ENCODE measurements around the gene NLRC5.
"Not testable (repeated sequence)": the region's sequence is repeated elsewhere in the genome, so short reads cannot be mapped to it uniquely, and the experiment has no call there.

Gene NLRC5

DNA sequence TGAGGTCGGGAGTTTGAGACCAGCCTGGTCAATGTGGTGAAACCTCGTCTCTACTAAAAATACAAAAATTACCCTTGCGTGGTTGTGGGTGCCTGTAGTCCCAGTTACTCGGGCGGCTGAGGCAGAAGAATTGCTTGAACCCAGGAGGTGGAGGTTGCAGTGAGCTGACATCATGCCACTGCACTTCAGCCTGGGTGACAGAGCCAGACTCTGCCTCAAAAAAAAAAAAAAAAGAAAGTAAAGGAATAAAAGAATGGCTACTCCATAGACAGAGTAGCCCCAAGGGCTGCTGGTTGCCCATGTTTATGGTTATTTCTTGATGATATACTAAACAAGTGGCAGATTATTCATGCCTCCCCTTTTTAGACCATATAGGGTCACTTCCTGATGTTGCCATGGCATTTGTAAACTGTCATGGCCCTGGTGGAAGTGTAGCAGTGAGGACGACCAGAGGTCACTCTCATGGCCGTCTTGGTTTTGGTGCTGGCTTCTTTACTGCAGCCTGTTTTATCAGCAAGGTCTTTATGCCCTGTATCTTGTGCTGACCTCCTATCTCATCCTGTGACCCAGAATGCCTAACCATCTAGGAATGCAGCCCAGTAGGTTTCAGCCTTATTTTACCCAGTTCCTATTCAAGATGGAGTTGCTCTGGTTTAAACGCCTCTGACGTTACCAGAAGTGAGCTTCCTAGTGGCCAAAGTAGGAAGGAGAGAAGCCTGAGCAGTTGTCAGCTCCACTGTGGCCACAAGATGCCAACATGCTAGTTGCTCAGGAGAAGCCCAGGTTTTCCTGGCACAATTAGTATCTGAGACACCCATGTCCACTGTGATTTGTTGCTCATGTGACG is 120.1 kb downstream of the NLRC5 start:
- not testable (repeated sequence) for DNase-seq

DNA sequence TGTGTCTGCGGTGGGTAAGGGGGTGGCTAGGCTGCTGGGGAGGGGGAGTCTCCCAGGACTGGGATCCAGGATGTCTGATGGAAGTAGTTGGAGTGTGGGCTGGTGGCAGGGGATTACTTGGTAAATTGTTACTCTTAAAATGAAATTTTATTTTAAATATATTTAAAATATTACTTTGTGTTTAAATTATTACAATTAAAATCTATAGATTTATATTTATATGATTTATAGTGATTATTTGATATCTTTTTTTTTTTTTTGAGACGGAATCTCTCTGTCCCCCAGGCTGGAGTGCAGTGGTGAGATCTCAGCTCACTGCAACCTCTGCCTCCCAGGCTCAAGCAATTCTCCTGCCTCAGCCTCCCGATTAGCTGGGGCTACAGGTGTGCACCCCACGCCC is 121.6 kb downstream of the NLRC5 start:
- no peak for DNase-seq

DNA sequence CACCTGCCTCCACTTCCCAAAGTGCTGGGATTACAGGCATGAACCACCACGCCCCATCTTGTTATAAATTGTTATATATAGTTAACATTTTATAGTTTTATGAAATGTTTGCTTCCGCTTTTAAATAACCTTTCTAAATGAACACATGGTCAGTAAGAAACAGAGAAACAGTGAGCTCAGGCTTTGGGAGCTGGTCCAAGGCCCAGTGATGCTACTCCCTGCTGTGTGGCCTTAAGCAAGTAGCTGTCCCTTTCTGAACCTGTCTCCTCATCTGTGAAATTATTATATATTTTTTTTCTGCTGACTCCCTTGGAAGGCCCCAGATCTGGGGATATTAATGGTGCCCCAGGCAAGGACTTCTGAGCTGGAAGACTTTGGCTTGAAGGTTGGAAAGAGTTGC is 122.1 kb downstream of the NLRC5 start:
- no peak for DNase-seq

DNA sequence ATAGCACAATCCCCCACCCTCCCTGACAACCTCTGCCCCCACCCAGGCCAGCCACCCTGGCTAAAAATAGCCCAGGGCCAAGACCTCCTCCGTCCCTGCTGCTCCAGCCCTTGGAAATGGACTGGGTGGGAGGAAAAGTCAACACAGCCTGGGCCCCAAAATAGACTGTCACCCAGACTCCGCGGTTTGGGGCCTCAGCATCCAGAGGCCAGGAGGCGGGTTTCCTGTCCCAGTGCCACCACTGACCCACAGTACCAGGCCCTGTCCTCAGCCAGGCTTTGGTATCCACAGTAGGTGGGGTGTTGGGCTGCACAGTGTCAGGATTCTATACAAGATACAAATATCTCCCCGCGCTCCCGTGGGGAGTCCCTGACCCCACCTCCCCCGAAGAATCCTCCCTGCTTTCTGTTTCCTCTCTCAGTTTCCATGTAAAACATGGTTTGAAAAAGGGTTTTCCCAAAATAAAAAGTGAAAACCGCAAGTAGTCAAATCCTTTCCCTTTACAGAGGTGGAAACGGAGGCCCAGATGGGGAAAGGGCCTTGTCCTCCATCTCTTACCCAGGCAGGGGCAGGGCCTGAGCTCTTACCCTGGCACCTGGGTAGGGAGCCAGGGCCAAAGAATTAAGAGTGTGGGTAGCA is 123.2 kb downstream of the NLRC5 start:
- no peak for DNase-seq

DNA sequence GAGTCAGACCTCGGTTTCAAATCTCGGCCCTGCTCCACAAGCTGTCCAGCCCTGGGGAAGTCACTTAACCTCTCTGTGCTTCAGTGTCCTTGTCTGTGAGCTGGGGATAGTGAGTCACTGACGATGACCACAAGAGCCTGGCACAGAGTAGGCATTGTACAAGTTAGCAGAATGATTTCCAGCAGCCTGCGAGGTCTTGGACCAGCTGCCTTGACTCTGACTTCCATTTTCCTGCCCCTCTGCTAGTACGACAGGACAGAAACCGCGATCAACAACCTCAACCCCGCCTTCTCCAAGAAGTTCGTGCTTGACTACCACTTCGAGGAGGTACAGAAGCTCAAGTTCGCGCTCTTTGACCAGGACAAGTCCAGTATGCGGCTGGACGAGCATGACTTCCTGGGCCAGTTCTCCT is 123.7 kb downstream of the NLRC5 start:
- no peak for DNase-seq

DNA sequence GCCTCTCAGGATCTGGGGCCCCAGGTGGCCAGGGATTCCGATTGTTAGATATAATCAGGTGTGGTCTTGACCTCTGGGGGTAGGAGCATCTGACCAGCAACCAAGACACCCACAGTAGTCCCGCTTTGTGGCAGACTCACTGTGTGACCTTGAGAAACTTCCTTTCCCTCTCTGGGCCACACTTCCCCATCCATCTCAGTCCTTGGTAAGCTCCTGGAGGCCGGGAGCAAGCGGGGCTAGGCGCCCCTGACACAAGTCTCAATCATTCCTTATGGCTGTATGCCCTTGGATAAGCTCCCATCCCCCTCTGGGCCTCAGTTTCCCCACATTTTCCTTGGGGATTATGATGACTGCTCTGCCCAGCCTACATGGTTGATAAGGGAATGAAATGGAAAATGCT is 124.3 kb downstream of the NLRC5 start:
- no peak for DNase-seq

DNA sequence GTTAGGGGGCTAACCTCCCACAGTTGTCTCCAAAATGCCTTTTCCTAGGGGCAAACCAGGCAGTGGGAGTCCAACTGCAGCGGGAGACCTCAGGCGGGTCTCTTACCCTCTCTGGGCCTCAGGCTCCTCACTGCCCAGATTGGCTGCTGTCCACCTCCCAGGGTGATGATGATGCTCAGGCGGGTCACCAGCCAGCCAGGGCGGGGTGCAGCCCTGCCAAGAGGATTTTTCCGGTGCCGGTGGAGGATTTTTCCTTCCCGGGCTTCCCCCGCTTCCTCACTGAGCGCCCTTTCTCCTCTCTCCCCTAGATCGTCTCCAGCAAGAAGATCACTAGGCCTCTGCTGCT is 125.8 kb downstream of the NLRC5 start:
- DNase-seq = no peak

DNA sequence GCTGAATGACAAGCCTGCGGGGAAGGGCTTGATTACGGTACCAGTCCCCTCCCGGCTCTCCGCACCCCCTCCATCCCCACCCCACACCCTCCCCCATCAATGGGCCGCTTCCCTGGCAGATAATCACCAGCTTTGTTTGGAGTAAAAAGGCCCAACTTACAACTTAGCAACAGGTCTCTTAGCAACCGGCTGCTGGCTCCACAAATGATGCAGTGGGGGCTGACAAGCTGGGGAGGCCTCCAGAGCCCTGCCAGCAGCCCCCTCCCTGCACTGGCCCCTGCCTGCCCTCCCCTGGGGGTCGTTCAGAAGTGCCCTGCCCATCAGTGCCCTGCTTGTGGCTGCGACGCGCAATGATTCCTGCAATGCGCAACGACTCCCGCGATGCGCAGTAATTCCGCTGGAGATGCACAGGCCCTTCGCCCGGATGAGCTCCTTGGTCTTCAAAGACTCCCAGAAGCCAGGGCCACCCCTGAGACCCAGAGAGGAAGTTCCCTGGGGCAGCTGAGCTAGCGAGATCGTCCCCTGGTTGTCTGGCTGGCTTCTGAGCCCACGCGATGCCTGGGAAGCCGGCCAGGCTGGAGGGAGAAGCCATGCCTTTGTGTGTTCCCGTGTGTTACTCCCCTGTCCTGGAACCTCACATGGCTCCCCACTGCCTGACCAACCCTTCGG is 126.3 kb downstream of the NLRC5 start:
- no peak for DNase-seq

DNA sequence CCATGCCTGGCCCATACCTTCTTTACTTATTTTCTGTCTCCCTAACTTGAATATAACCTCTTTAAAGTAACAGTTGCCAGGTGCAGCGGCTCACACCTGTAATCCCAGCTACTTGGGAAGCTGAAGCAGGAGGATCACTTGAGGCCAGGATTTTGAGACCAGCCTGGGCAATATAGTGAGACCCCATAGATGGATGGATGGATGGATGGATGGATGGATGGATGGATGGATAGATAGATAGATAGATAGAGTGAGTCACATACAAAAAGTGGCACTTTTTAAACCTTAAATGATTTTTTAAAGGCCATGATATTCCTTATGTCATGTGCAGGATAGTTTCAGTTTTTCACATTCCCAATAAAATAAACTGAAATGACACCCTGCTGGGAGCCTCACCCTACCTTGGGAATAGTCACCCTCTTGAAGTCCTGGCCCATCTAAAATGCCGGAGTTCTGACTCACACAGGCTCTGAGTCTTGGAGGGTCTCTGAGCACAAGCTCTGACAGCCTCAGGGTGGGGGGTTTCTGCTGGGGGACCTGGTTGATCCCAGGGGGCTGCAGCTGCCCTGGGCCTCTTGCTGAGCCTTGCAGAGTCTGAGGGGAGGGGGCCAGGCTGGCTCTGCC is 129.2 kb downstream of the NLRC5 start:
- no peak for DNase-seq

DNA sequence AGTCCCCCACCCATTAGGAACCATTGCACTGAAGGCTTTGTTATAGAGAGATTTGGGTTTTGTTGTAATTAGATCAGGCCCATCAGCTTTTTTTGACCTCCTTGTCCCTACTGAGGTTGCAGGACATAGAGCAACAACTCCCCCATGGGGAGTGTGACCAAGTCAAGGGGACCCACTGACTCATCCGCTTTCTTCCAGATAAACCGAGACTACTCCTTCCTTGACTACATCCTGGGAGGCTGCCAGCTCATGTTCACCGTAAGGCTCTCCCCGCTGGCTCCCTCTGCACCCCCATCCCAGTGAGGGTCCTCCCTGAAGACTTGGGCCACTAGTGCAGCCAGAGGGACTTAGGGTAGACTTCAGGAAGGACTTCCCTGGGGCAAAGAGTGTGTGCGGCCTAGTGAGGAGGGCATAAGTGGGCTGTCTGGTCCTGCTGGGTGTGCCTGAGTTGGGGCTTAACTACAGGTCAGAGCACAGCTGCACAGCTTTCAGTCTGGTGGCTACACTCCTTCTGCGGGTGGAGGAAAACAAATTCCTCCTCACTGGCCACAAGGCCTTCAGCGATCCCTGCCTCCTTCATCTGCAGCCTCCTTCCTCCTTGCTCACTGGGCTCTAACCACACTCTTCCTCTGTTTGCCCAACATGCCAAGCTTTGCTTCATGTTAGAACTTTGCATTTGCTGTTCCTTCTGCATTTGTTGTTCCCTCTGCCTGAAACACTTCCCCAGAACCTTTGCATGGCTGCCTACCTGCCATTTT is 134.0 kb downstream of the NLRC5 start:
- no peak for DNase-seq

DNA sequence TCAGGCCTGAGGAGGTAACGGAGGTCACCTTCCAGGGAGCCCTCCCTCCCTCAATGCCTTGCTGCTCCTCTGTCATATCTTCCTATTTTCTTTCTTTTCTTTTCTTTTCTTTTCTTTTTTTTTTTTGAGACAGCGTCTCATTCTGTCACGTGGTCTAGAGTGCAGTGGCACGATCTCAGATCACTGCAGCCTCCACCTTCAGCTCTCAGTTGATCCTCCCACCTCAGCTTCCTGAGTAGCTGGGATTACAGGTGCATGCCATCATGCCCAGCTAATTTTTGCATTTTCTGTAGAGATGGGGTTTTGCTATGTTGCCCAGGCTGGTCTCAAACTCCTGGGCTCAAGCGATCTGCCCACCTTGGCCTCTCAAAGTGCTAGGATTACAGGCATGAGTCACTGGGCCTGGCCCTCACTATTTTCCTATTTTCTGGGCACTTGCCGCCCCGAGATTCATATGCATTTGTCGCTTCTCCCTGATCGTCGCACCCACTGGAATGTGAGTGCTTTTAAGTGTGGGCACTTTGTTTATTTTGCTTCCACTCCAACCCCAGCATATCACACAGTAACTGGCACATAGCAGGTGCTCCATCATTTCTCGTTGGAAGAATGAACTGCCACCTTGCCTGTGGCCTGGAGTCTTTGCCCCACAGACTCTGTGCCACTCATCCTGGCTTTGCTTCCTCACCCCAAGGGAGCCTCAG is 134.8 kb downstream of the NLRC5 start:
- DNase-seq = no peak

DNA sequence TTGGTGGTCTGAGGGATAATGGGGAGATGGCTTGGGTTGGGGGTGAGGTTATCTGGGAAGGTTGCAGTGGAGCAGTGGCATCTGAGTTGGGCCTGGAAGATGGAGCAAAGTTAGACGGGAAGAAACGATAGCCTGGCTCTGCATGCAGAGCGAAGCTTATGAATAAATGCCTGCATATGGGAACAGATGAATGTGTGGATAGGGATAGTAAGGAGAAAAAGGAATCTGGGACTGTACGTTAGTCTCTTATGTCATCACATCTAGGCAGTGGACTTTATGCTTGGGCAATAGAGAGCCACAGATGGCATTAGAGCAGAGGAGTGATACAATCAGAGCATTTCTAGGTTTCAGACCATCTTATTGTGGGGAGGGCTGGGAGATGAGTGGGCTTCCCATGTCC is 136.0 kb downstream of the NLRC5 start:
- no peak for DNase-seq

DNA sequence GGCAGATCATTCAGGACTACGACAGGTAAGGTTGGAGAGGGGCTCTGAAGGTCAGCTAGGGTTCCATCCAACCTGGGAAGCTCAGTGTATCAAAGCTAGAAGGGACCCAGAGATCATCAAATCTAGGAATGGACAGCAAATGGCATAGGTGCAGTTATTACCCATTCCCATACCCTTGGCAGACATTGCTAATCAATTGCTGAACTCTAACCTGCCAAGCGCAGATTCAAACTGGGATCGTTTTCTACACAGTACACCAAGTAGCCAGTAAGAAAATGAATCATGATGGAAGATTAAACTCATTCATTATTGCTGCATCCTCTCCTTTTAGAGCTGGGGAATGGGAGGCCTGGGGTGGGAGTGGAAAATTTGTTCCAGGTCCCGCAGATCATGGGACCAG is 136.6 kb downstream of the NLRC5 start:
- DNase-seq = no peak

DNA sequence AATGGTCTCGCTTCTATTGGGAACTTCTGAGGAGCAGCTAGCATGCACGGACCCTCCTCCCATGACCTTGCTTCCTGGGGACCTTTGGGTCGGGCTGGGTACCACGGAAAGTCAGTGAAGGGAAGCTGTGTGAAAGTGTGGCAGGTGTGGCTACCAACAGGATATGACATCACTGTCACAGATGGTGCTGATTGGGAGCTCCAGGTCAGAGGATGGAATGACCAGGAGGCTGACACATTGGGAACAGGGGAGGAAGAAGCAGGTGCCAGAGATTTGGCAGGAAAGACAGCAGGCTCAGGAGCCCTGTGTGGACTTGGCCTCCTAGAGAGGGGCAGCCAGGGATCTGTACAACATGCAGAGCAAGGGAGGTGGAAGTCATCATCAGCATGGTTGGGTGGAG is 137.1 kb downstream of the NLRC5 start:
- no peak for DNase-seq

DNA sequence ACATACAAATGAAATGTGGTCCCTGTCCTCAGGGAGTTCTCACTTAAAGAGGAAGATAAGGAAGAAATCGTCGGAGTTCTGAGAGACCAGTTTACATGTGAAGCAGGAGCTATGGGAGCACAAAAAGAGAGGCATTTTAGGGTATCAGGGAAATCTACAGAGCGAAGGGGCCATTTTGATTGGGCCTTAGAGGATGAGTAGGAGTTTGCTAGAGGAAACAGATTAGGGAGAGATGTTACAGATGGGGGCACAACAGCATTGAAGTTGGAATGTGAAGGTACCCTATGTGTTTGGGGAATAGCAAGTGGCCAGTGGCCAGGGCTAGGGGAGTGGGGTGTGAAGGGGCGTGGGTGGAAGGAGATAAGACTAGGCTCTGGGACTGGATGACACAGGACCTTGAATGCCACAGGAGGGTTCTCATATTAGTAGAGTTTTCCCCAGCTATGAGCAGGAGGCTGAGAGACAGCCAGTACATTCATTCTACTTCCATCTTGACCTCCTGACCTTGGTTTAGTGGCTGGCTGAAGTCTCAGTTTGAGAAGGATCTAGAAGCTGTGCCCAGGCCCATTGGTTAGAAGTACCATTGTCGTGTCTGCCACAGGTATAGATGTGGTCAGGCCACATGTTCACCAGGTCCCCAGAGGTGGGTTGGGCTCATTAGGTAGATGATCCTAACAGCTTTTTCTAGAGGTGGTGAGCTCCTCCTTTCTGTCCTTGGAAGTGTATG is 137.8 kb downstream of the NLRC5 start:
- DNase-seq = no peak

DNA sequence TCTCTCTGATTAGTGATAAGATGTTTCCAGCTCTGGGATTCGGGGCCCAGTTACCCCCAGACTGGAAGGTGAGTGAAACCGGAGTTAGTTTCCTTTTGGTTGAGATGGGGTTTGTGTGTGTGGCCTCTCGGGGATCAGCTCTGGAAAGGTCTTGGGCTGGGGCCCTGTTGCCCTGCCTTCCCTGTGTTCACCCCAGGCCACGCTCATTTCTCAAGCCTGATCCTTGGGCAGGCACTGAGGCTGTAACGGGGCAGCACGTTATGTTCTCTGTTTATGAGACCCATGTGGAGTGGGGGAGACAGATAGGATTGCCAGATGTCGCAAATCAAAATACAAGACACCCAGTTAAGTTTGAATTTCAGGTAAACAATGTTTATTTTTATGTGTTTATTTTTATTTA is 138.5 kb downstream of the NLRC5 start:
- DNase-seq = no peak

DNA sequence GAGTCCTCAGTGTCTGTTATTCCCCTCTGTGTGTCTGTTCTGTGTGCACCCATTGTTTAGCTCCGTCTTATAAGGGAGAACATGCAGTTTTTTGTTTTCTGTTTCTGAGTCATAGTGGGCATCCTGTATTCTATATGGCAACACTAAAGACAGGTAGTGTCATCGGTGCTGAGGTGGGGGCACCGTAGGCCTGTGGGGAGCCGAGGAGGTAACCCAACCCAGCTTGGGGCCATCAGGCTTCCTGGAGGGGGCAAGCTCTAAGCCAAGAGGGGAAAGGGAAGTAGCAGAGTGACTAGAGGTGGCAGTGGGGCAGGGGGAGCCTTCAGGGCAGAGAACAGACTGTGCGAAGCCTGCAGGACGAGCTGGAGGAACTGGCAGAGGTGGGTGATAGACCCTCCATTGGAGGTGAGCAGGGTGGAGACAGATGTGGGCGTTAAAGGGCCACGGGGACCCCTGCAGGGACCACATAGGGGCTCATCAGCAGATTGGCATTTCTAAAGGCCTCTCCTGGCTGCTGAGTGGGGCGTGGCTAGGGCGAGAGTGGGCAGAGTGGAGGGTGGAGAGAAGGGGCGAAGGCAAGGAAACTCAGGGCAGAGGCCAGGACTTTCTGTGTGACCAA is 139.5 kb downstream of the NLRC5 start:
- DNase-seq = no peak

DNA sequence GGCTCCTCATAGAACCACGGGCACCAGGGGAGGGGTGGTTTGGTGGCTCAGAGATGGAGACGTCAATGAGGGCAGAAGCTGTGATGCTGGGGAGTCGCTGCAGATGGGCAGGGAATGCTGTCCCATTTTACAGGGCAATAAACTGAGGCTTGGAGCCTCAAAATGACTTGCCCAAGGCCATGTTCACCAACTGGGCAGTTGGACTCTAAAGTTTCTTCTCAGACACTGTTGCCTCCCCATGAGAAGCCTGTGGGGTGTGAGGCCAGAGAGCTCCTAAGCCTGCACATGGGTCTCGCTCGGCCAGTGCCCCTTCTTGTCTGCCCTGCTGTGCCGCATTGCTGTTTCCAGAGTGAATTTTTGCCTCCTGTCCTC is 141.6 kb downstream of the NLRC5 start:
- DNase-seq = no peak

DNA sequence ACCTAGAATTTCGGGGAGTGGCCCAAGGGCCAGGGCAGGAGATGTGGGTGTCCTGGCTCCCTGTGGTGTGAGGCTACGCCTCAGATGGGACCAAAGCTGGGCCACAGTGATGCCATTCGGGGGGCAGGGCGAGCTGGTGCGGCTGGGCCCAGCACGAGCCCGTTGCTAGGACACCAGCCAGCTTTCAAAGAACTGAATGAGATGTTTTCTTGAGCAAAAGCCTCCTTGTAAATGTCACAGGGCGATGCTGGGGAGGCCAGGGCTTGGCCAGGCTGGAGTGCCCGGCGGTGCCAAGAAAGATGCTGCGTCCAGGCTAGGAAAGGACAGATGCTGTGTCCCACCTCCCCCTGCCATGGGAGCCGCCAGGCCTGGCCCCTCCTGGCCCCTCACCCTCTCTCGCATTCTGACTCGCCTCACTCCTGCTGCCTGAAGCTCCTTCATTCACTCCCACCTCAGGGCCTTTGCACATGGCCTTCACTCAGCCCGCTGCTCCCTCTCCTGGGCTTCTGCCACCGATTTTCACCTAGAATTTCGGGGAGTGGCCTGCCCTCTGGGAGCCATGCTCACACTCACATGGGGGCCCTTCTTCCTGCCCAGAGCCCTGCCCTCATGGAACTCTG is 142.1 kb downstream of the NLRC5 start:
- DNase-seq = no peak

DNA sequence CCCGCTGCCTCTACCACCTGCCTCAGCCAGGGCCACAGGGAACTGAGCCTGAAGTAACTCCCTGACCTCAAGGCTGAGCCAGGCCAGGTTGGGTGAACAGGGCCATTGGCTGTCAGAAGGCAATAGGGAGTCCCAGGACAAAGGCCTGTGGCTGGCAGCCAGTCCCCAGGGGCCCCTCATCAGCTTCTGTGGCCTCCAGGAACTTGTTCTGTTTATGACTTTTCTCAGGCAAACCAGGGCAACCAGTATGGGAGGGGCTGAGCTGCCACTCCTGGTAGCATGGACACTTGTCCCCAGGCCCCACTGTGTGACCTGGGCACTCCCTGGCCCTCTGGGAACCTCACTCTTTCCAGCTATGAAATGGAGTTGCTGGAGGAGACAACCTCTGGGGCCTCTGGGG is 143.1 kb downstream of the NLRC5 start:
- DNase-seq = no peak

DNA sequence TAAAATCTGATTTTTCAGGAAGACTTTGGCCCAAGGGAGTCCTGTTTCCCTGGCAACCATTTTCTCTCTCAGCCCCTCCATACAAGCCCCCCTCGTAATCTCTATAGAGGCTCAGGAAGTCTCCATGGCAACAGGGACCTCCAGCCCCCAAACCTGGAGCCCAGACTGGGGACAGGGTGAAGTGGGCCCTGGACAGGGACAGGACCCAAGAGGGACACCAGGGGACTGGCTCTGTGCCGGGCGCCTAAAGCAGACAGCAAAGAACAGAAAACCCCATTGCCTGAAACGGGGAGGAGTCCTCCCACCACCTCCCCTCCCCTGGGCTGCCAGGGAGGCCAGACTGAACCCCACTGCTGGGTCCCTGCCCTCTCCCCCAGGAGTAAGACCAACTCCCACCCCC is 143.7 kb downstream of the NLRC5 start:
- DNase-seq = no peak
